Posterior vena cava (tissue), 2 donors: Measurements from ENCODE around the gene GCGR. TPM values are rescaled to one million over a fixed set of nuclear protein-coding genes. Genes with fewer than 3 reads are reported as not detected.

Experiments
- DNase-seq: peaks from one replicate; pipeline ENCODE4 v3.0.0-alpha.2; 2020; ENCODE audit warnings: low spot score
- intact Hi-C, 2 donors: fragments of 100-400 bp; cut with DNase I; formaldehyde crosslinking; loops; one replicate each; pipeline versions ENCODE4 v1.14.1 to v1.14.2; 2022 to 2023
- total RNA-seq, 2 donors: library from RNA; stranded (reverse); fragmentation: NEBNext Ultra II Directional; extraction: Animal tissue kit (Norgen Biotek cat#: 25700); gene quantifications; one replicate each; pipeline ENCODE4 v1.2.1, GENCODE V29; 2021
- donor health status: DM: yes; HTN: yes; CAD: no.
- donor health status: DM: yes; HTN: yes; CAD: no.

GCGR gene
- total RNA-seq, 2 donors from 2014 or later: not detected

GRCh38 chr17:81844327-81844851, 40.4 kb downstream of the GCGR start:
- intact Hi-C loops: no loop called here
- DNase-seq: no peak

GRCh38 chr17:81844887-81845286, 40.9 kb downstream of the GCGR start:
- intact Hi-C loops: no loop called here
- DNase-seq: no peak

GRCh38 chr17:81845361-81845760, 41.4 kb downstream of the GCGR start:
- intact Hi-C loops: no loop called here
- no peak for DNase-seq

GRCh38 chr17:81845881-81846742, 42.2 kb downstream of the GCGR start:
- intact Hi-C loops: no loop called here
- no peak for DNase-seq

GRCh38 chr17:81846743-81847689, 43.1 kb downstream of the GCGR start:
- DNase-seq: no peak
- intact Hi-C loops: no loop called here

GRCh38 chr17:81849457-81849856, 45.5 kb downstream of the GCGR start:
- intact Hi-C loops: no loop called here
- no peak for DNase-seq

GRCh38 chr17:81851423-81851822, 47.5 kb downstream of the GCGR start:
- no peak for DNase-seq
- intact Hi-C loops: no loop called here

- intact Hi-C loops: no loop called here
- DNase-seq: no peak
Measured at GRCh38 chr17:81852237-81852636, 48.3 kb downstream of the GCGR start.

GRCh38 chr17:81854974-81855774, 51.2 kb downstream of the GCGR start:
- no peak for DNase-seq
- intact Hi-C loops: no loop called here

GRCh38 chr17:81858170-81858966, 54.4 kb downstream of the GCGR start:
- DNase-seq: no peak
- intact Hi-C loops: no loop called here

GRCh38 chr17:81858967-81859905, 55.3 kb downstream of the GCGR start:
- DNase-seq: no peak
- intact Hi-C loops: no loop called here

- DNase-seq: no peak
- intact Hi-C loops: no loop called here
Measured at GRCh38 chr17:81859906-81860755, 56.2 kb downstream of the GCGR start, which contains the start of gene P4HB. P4HB (minus strand) TSS chr17:81860535; CDS start chr17:81860471, 64 bp downstream.

- intact Hi-C loops: no loop called here
- peak; percentile 100 for DNase-seq
Measured at GRCh38 chr17:81860756-81861568, 57.0 kb downstream of the GCGR start.

- intact Hi-C loops: no loop called here
- DNase-seq: no peak
Measured at GRCh38 chr17:81863123-81863675, 59.2 kb downstream of the GCGR start.
